ENCODE results near the gene LCP1. TPM values are rescaled to one million over a fixed set of nuclear protein-coding genes. Genes with fewer than 3 reads are reported as not detected.
A peak's percentile ranks its signal among the peaks of the same experiment; 100 is the strongest.

Gene LCP1
- total RNA-seq, 2 donors from 2014 or later: 58.1 to 177 TPM

DNA sequence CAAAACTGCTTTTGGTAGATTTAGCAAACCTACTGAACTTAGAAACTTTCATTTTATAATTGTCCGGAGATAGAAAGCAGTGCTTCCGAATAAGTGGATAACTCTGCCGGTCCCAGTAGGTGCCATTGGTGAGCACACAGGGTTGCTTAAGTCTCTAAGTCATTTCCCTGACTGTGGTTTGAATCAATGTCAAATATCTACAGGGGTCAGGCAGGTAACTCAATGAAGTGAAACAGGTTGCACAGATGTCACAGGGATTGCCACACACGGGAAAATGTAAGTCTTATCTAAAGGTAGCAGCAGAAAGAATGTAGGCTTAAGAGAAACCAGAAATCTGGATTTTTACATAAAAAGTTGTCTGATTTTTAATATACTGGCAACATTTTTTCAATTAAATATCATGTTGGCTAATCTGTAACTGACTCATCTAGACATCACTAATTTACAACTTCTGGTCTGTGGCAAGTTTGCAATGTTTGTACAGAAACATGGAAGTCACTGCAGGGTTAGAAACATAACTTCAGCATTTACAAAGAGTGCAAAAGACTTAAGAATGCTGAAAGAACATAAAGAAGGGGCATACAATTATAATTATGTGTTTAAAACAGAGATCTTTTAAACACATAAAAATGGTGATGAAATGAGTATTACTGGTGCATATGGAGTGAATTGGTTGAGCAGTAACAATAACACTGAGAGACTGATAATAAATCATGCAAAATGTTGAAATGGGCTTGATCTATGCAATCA is 15.5 kb upstream of the LCP1 start:
- intact Hi-C loops (cut with DNase I): no loop called here
- H3K27ac ChIP-seq: no peak overlapping the region
- WGBS: 77% methylated on average over 4 of the region's 4 CpGs
- H3K36me3 ChIP-seq: no peaks in the 10 kb centered on the region
- TF ChIP-seq, protein P1, sequence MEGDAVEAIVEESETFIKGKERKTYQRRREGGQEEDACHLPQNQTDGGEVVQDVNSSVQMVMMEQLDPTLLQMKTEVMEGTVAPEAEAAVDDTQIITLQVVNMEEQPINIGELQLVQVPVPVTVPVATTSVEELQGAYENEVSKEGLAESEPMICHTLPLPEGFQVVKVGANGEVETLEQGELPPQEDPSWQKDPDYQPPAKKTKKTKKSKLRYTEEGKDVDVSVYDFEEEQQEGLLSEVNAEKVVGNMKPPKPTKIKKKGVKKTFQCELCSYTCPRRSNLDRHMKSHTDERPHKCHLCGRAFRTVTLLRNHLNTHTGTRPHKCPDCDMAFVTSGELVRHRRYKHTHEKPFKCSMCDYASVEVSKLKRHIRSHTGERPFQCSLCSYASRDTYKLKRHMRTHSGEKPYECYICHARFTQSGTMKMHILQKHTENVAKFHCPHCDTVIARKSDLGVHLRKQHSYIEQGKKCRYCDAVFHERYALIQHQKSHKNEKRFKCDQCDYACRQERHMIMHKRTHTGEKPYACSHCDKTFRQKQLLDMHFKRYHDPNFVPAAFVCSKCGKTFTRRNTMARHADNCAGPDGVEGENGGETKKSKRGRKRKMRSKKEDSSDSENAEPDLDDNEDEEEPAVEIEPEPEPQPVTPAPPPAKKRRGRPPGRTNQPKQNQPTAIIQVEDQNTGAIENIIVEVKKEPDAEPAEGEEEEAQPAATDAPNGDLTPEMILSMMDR (IDR thresholded peaks at IDR 0.05): no peak
- no peak for TF ChIP-seq POLR2AphosphoS5 (IDR thresholded peaks at IDR 0.05)
- no peak for TF ChIP-seq POLR2A (IDR thresholded peaks at IDR 0.05)
- no peaks in the 10 kb centered on the region for H3K9me3 ChIP-seq
- DNase-seq (ENCODE audit: low spot score): no peak
- no peaks in the 10 kb centered on the region for H3K4me1 ChIP-seq (replicated peaks)
- no peaks in the 10 kb centered on the region for H3K27me3 ChIP-seq (replicated peaks; ENCODE audit: insufficient read depth)
- H3K4me3 ChIP-seq: no peak overlapping the region

GRCh38 chr13:46195016-46195415 is 13.0 kb upstream of the LCP1 start:
- intact Hi-C loops (cut with DNase I): no loop called here
- no peaks in the 10 kb centered on the region for H3K36me3 ChIP-seq
- no peak overlapping the region for H3K27ac ChIP-seq
- H3K4me3 ChIP-seq: no peak overlapping the region
- no peaks in the 10 kb centered on the region for H3K27me3 ChIP-seq (replicated peaks; ENCODE audit: insufficient read depth)
- no peaks in the 10 kb centered on the region for H3K9me3 ChIP-seq
- no peak for DNase-seq (ENCODE audit: low spot score)
- TF ChIP-seq, protein P1 (IDR thresholded peaks at IDR 0.05): no peak
- TF ChIP-seq POLR2A (IDR thresholded peaks at IDR 0.05): no peak
- TF ChIP-seq POLR2AphosphoS5 (IDR thresholded peaks at IDR 0.05): no peak
- no peaks in the 10 kb centered on the region for H3K4me1 ChIP-seq (replicated peaks)
- 85% methylated on average over 1 of the region's 1 CpG for WGBS

- WGBS: 75% methylated on average over 1 of the region's 1 CpG
- TF ChIP-seq, protein P1 (IDR thresholded peaks at IDR 0.05): no peak
- TF ChIP-seq POLR2AphosphoS5 (IDR thresholded peaks at IDR 0.05) (no peak), POLR2A (IDR thresholded peaks at IDR 0.05) (no peak)
Measured at GRCh38 chr13:46192412-46192811, 10.4 kb upstream of the LCP1 start.

DNA sequence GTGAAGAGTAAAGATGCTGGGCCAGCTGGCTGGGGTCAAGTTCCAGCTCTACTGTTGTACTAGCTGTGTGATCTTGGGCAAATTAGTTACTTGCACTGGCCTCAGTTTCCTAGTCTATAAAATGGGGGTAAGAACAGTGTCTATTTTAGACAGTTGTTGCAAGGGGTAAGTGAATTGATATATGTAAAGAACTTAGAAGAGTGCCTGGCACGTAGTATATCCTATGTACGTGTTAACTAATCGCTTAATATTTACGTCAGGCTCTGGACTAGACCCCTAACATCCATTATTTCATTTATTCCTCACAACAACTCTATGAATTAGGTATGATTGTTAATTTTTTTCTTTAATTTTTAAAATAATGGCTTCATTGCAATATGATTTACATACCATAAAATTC is 3.7 kb upstream of the LCP1 start:
- Histone ChIP-seq H3K4me3 (no peak overlapping the region), H3K4me1 (replicated peaks) (no peaks in the 10 kb centered on the region), H3K9me3 (no peaks in the 10 kb centered on the region), H3K27ac (no peak overlapping the region), H3K36me3 (no peaks in the 10 kb centered on the region), H3K27me3 (replicated peaks; ENCODE audit: insufficient read depth) (no peaks in the 10 kb centered on the region)
- TF ChIP-seq POLR2A (IDR thresholded peaks at IDR 0.05) (no peak), POLR2AphosphoS5 (IDR thresholded peaks at IDR 0.05) (no peak)
- TF ChIP-seq, protein P1 (IDR thresholded peaks at IDR 0.05): no peak
- intact Hi-C loops (cut with DNase I): no loop called here
- no peak for DNase-seq (ENCODE audit: low spot score)
- WGBS: 96% methylated on average over 4 of the region's 4 CpGs

More at GRCh38 chr13:46192412-46192811, 10.4 kb upstream of the LCP1 start:
- H3K27me3 ChIP-seq (replicated peaks; ENCODE audit: insufficient read depth): no peaks in the 10 kb centered on the region
- no peak overlapping the region for H3K27ac ChIP-seq
- H3K9me3 ChIP-seq: no peaks in the 10 kb centered on the region
- H3K4me3 ChIP-seq: no peak overlapping the region
- no peaks in the 10 kb centered on the region for H3K4me1 ChIP-seq (replicated peaks)
- DNase-seq (ENCODE audit: low spot score): no peak
- intact Hi-C loops (cut with DNase I): no loop called here
- H3K36me3 ChIP-seq: no peaks in the 10 kb centered on the region

- no peak for DNase-seq (ENCODE audit: low spot score)
- Histone ChIP-seq H3K27ac (no peak overlapping the region), H3K36me3 (no peaks in the 10 kb centered on the region), H3K4me3 (no peak overlapping the region), H3K27me3 (replicated peaks; ENCODE audit: insufficient read depth) (no peaks in the 10 kb centered on the region), H3K4me1 (replicated peaks) (no peaks in the 10 kb centered on the region), H3K9me3 (no peaks in the 10 kb centered on the region)
- intact Hi-C loops (cut with DNase I): no loop called here
- TF ChIP-seq, protein P1 (IDR thresholded peaks at IDR 0.05): peak in 3 of 4 experiments; percentile 25 to 38 (median 37)
- TF ChIP-seq POLR2A (IDR thresholded peaks at IDR 0.05): no peak
- WGBS: 44% methylated on average over 6 of the region's 6 CpGs
Measured at GRCh38 chr13:46184277-46184699, 2.3 kb upstream of the LCP1 start.

All from prostate gland (tissue), 2 donors.